CD14-positive monocyte (primary cell): ENCODE results near the gene C8B. TPM values are rescaled to one million over a fixed set of nuclear protein-coding genes. Genes with fewer than 3 reads are reported as not detected.

Experiments
- DNase-seq, 3 donors: peaks; one replicate each; pipeline ENCODE4 v3.0.0-alpha.2; 2011 to 2022
- H2AFZ ChIP-seq: 2 replicates; pipeline ENCODE4 v1.6.0; 2012; ENCODE audit warnings: mild to moderate bottlenecking, low read depth, low read length, inconsistent platforms; ENCODE audit not compliant: insufficient read depth, poor library complexity, severe bottlenecking
- H3K27ac ChIP-seq, 2 donors: 1 replicate in 1 of 2; 2 replicates in 1 of 2; pipeline ENCODE4 v1.5.1; 2012 to 2013; ENCODE audit warnings: low read length in 2 of 2, control low read depth in 1 of 2, inconsistent platforms in 1 of 2, low read depth in 1 of 2, mild to moderate bottlenecking in 1 of 2
- H3K27me3 ChIP-seq, 2 donors: one replicate each; pipeline versions ENCODE4 v1.6.0 to v1.6.1; 2011 to 2013; ENCODE audit warnings: low read length in 2 of 2; ENCODE audit not compliant: control insufficient read depth in 2 of 2, insufficient read depth in 2 of 2
- H3K36me3 ChIP-seq, 2 donors: replicated peaks in 1 of 2; 1 replicate in 1 of 2; 2 replicates in 1 of 2; pipeline versions ENCODE4 v1.5.1 to v1.6.1; 2012 to 2013; ENCODE audit warnings: low read length in 2 of 2, control low read depth in 1 of 2, inconsistent platforms in 1 of 2, mild to moderate bottlenecking in 1 of 2; ENCODE audit not compliant: insufficient read depth in 2 of 2, control insufficient read depth in 1 of 2
- H3K4me1 ChIP-seq, 2 donors: 1 replicate in 1 of 2; 2 replicates in 1 of 2; pipeline versions ENCODE4 v1.5.1 to v1.6.1; 2012 to 2013; ENCODE audit warnings: low read length in 2 of 2, control low read depth in 1 of 2, inconsistent platforms in 1 of 2, mild to moderate bottlenecking in 1 of 2, moderate library complexity in 1 of 2; ENCODE audit not compliant: insufficient read depth in 2 of 2, control insufficient read depth in 1 of 2
- H3K4me2 ChIP-seq: replicated peaks from 2 replicates; pipeline ENCODE3; 2012; ENCODE audit warnings: low read length, moderate library complexity, mild to moderate bottlenecking; ENCODE audit not compliant: poor library complexity, severe bottlenecking; ENCODE audit errors: extremely low read depth
- H3K4me3 ChIP-seq, 3 experiments: fragments of 200-600 bp in 1 of 3; sonication (generic) in 1 of 3; replicated peaks in 1 of 3; 1 replicate in 2 of 3; 2 replicates in 1 of 3; pipeline ENCODE4 v1.5.1; 2011 to 2013; ENCODE audit warnings: low read length in 3 of 3, mild to moderate bottlenecking in 3 of 3, control low read depth in 2 of 3, low read depth in 2 of 3, inconsistent platforms in 1 of 3, moderate library complexity in 1 of 3
- H3K79me2 ChIP-seq: 2 replicates; pipeline ENCODE4 v1.6.0; 2012; ENCODE audit warnings: mild to moderate bottlenecking, control low read depth, inconsistent platforms, low read length, moderate library complexity; ENCODE audit not compliant: insufficient read depth
- H3K9ac ChIP-seq: 2 replicates; pipeline ENCODE4 v1.6.0; 2017; ENCODE audit warnings: low read length, mild to moderate bottlenecking; ENCODE audit not compliant: insufficient read depth, poor library complexity, severe bottlenecking
- H3K9me3 ChIP-seq, 2 donors: replicated peaks in 1 of 2; 1 replicate in 1 of 2; 2 replicates in 1 of 2; pipeline versions ENCODE4 v1.5.1 to v1.6.1; 2012 to 2013; ENCODE audit warnings: low read length in 2 of 2, control low read depth in 1 of 2; ENCODE audit not compliant: control insufficient read depth in 1 of 2, insufficient read depth in 1 of 2
- H4K20me1 ChIP-seq: 2 replicates; pipeline ENCODE4 v1.6.0; 2012; ENCODE audit warnings: mild to moderate bottlenecking, low read length, control low read depth, moderate library complexity; ENCODE audit not compliant: insufficient read depth
- H3K27ac Mint-ChIP-seq, 7 donors: one replicate each; pipeline ENCODE4 v1.8.0; 2020; ENCODE audit warnings: mild to moderate bottlenecking in 7 of 7, mixed read lengths in 7 of 7, moderate library complexity in 6 of 7, inconsistent platforms in 2 of 7
- H3K27me3 Mint-ChIP-seq, 3 donors: one replicate each; pipeline ENCODE4 v1.8.0; 2021 to 2022; ENCODE audit warnings: low read depth in 3 of 3, mild to moderate bottlenecking in 3 of 3, mixed read lengths in 3 of 3, moderate library complexity in 3 of 3, inconsistent platforms in 1 of 3
- H3K36me3 Mint-ChIP-seq, 2 donors: one replicate each; pipeline ENCODE4 v1.8.0; 2020; ENCODE audit warnings: mixed read lengths in 2 of 2, inconsistent platforms in 1 of 2, mild to moderate bottlenecking in 1 of 2
- H3K4me1 Mint-ChIP-seq: one replicate; pipeline ENCODE4 v1.8.0; 2020; ENCODE audit warnings: mild to moderate bottlenecking, mixed read lengths
- H3K4me3 Mint-ChIP-seq, 2 donors: one replicate each; pipeline ENCODE4 v1.8.0; 2020; ENCODE audit warnings: mild to moderate bottlenecking in 2 of 2, mixed read lengths in 2 of 2, moderate library complexity in 1 of 2
- H3K9me3 Mint-ChIP-seq, 7 donors: one replicate each; pipeline ENCODE4 v1.8.0; 2020 to 2022; ENCODE audit warnings: mixed read lengths in 7 of 7, mild to moderate bottlenecking in 6 of 7, moderate library complexity in 6 of 7, inconsistent platforms in 2 of 7
- CTCF ChIP-seq: fragments of 200-600 bp; IDR thresholded peaks from one replicate; pipeline ENCODE4 v1.8.0; 2022; ENCODE audit warnings: antibody characterized with exemption, mild to moderate bottlenecking
- WGBS: methylation state at CpG from one replicate; pipeline ENCODE4 v1.1.5; 2013; ENCODE audit warnings: missing lambda C conversion rate; ENCODE audit not compliant: insufficient coverage; 5-methylcytosine and 5-hydroxymethylcytosine counted together
- intact Hi-C, 2 donors: fragments of 100-400 bp; cut with micrococcal nuclease; formaldehyde crosslinking; loops; one replicate each; pipeline versions ENCODE4 v1.15.0 to v1.15.1; 2023
- polyA plus RNA-seq, 3 donors: library from polyadenylated mRNA; depleted of rRNA in 1 of 3; unstranded in 2 of 3; stranded (reverse) in 1 of 3; fragments of 300-500 nt in 2 of 3; fragments of >200 nt in 1 of 3; fragmentation: Illumina TruSeq in 2 of 3; gene quantifications; 1 replicate in 2 of 3; 2 replicates in 1 of 3; pipeline ENCODE4 v1.2.3, GENCODE V29; 2012 to 2021

The C8B gene
- polyA plus RNA-seq, 3 donors: not detected

GRCh38 chr1:56929492-56929891, 36.3 kb downstream of the C8B start:
- no peak overlapping the region for H3K4me2 ChIP-seq

GRCh38 chr1:56927986-56928385, 37.8 kb downstream of the C8B start:
- no peak overlapping the region for H3K27ac Mint-ChIP-seq
- no peaks in the 10 kb centered on the region for H3K27me3 ChIP-seq
- no peaks in the 10 kb centered on the region for H3K4me1 Mint-ChIP-seq
- no peak overlapping the region for H3K4me3 ChIP-seq
- WGBS: 100% methylated on average over 1 of the region's 3 CpGs
- no peak overlapping the region for H3K9ac ChIP-seq
- peaks cover 0 to 5% (median 0%) of the 10 kb centered on the region in 3 donors for H3K27me3 Mint-ChIP-seq
- no peaks in the 10 kb centered on the region for H3K36me3 ChIP-seq
- no peak overlapping the region for H2AFZ ChIP-seq
- no peaks in the 10 kb centered on the region for H4K20me1 ChIP-seq
- no peaks in the 10 kb centered on the region for H3K36me3 Mint-ChIP-seq
- no peaks in the 10 kb centered on the region for H3K79me2 ChIP-seq
- H3K4me3 Mint-ChIP-seq: no peak overlapping the region
- no peak overlapping the region for H3K4me2 ChIP-seq
- H3K27ac ChIP-seq: no peak overlapping the region
- H3K9me3 Mint-ChIP-seq: peaks cover 0 to 4% (median 2%) of the 10 kb centered on the region in 7 donors
- H3K4me1 ChIP-seq: no peaks in the 10 kb centered on the region
- TF ChIP-seq CTCF: no peak
- peaks cover 0 to 4% of the 10 kb centered on the region in 2 donors for H3K9me3 ChIP-seq
- intact Hi-C loops: no loop called here
- no peak for DNase-seq

More at GRCh38 chr1:56929492-56929891, 36.3 kb downstream of the C8B start:
- H3K4me3 Mint-ChIP-seq: no peak overlapping the region
- peaks cover 0 to 4% of the 10 kb centered on the region in 2 donors for H3K9me3 ChIP-seq
- WGBS: no CpG with 5 or more reads among the region's 2 CpGs
- no peak overlapping the region for H3K27ac ChIP-seq
- H4K20me1 ChIP-seq: no peaks in the 10 kb centered on the region
- TF ChIP-seq CTCF: no peak
- no peaks in the 10 kb centered on the region for H3K4me1 Mint-ChIP-seq
- no peaks in the 10 kb centered on the region for H3K36me3 Mint-ChIP-seq
- peaks cover 0 to 4% (median 4%) of the 10 kb centered on the region in 3 donors for H3K27me3 Mint-ChIP-seq
- H3K9me3 Mint-ChIP-seq: peaks cover 0 to 4% (median 2%) of the 10 kb centered on the region in 7 donors
- intact Hi-C loops: no loop called here
- no peaks in the 10 kb centered on the region for H3K4me1 ChIP-seq
- DNase-seq: no peak
- H2AFZ ChIP-seq: no peak overlapping the region
- no peak overlapping the region for H3K9ac ChIP-seq
- H3K4me3 ChIP-seq: no peak overlapping the region
- H3K27me3 ChIP-seq: no peaks in the 10 kb centered on the region
- H3K36me3 ChIP-seq: no peaks in the 10 kb centered on the region
- no peak overlapping the region for H3K27ac Mint-ChIP-seq
- no peaks in the 10 kb centered on the region for H3K79me2 ChIP-seq
